ENCODE measurements around the gene EPB41L5. TPM values are rescaled to one million over a fixed set of nuclear protein-coding genes. Genes with fewer than 3 reads are reported as not detected.

EPB41L5 gene
- total and polyA plus RNA-seq, 10 of the 15 experiments (the other 5 are each of a cell fraction or from before 2014, with no cell fraction given) = 2.1 to 20.4 (median 8.2) TPM

DNA sequence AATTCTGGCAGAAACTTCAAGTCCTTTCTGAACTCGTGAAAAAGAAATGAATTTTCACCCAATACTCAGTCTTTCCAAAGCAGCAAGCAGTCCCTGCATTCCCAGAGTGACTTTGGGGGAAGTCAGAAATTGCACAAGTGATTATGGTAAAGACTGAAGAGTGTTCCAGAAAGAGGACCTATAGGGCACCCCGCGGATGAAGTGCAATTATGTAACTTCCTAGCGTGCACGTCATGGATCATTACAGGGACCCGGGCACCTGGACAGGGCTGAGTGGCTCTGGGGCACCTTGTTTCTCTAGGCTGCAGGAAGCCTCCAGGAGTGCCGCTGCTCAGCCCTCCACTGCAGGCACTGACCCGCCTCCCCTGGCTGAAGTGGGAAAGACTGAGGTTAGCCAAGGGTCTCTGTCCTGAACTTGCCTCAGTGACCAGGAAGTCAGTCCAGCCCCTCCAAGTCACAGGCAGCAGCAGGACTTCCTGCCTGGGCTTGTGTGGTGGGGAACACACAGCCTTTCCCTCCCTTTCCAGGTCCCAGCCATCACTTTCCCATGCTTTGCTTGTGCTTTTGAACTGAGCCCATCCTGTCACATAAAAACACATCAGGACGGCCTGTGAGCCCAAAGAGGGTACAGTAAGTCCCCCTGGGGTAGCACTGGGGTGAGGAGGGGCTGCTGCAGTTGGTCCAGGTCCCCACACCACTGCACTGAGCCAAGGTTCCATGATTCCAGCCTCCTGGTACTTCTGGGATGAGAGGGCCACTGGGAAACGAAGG, 190.6 kb downstream of the EPB41L5 start (continued):
- TF ChIP-seq, protein P1, sequence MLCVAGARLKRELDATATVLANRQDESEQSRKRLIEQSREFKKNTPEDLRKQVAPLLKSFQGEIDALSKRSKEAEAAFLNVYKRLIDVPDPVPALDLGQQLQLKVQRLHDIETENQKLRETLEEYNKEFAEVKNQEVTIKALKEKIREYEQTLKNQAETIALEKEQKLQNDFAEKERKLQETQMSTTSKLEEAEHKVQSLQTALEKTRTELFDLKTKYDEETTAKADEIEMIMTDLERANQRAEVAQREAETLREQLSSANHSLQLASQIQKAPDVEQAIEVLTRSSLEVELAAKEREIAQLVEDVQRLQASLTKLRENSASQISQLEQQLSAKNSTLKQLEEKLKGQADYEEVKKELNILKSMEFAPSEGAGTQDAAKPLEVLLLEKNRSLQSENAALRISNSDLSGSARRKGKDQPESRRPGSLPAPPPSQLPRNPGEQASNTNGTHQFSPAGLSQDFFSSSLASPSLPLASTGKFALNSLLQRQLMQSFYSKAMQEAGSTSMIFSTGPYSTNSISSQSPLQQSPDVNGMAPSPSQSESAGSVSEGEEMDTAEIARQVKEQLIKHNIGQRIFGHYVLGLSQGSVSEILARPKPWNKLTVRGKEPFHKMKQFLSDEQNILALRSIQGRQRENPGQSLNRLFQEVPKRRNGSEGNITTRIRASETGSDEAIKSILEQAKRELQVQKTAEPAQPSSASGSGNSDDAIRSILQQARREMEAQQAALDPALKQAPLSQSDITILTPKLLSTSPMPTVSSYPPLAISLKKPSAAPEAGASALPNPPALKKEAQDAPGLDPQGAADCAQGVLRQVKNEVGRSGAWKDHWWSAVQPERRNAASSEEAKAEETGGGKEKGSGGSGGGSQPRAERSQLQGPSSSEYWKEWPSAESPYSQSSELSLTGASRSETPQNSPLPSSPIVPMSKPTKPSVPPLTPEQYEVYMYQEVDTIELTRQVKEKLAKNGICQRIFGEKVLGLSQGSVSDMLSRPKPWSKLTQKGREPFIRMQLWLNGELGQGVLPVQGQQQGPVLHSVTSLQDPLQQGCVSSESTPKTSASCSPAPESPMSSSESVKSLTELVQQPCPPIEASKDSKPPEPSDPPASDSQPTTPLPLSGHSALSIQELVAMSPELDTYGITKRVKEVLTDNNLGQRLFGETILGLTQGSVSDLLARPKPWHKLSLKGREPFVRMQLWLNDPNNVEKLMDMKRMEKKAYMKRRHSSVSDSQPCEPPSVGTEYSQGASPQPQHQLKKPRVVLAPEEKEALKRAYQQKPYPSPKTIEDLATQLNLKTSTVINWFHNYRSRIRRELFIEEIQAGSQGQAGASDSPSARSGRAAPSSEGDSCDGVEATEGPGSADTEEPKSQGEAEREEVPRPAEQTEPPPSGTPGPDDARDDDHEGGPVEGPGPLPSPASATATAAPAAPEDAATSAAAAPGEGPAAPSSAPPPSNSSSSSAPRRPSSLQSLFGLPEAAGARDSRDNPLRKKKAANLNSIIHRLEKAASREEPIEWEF (IDR thresholded peaks at IDR 0.05; ENCODE audit: insufficient replicate concordance, low read depth, low read length) = no peak

DNA sequence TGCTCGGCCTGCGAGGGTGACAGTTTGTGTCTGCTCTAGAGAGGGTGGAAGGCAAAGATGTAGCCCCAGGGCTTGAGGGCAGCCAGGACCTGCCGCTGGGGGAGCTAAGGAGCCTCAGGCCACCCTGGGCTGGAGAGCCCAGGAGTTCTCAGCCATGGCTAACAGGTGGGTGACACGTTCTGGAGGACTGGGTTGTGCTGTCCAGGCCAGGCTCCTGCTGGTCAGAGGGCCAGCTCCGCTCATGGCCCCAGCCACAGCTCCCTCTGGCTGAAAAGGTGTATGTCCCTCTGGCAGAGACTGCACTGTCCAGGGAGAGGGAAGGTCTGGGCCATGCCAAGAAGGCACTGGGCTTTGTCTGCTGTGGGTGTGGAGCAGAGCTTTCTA, 191.1 kb downstream of the EPB41L5 start:
- in situ Hi-C loops (cut with MboI) = loop anchor here (25.0 kb wide), 1 partner anchor 483 kb away; no protein-coding TSS in a partner anchor
- H3K27ac ChIP-seq (ENCODE audit: control insufficient read depth, insufficient read depth) = no peak overlapping the region
- ChIA-PET POLR2A (no interaction called here), SMC1A (ENCODE audit: uncharacterized antibody, unreplicated experiment) (interaction anchor here (0.6 to 3.3 kb wide), 3 partner anchors 51 to 109 kb away, joined by 3 to 29 read pairs (median 4); no protein-coding TSS in a partner anchor), RAD21 (ENCODE audit: unreplicated experiment) (interaction anchor here (6.3 kb wide), 1 partner anchor 108 kb away, joined by 50 read pairs; no protein-coding TSS in a partner anchor), CTCF (interaction anchor here (0.7 to 1.0 kb wide), 3 partner anchors 19 to 109 kb away, joined by 3 read pairs; partner anchors contain the start of gene TMEM185B)
- H4K20me1 ChIP-seq (ENCODE audit: control insufficient read depth, insufficient read depth) = no peaks in the 10 kb centered on the region
- no peak overlapping the region for H2AFZ ChIP-seq (ENCODE audit: control insufficient read depth, low read depth, low read length)
- 74% methylated on average over 5 of the region's 5 CpGs for WGBS (ENCODE audit: insufficient coverage, insufficient replicate concordance, low lambda C conversion rate, missing lambda C conversion rate)
- BruUV-seq (replicated peaks) = no TSS peak
- H3K4me1 ChIP-seq (ENCODE audit: control insufficient read depth, insufficient read depth, low read length) = no peaks in the 10 kb centered on the region
- H3K27me3 ChIP-seq (replicated peaks in 1 of 2; ENCODE audit: control insufficient read depth in 2 of 2, insufficient read depth in 2 of 2, low read length in 1 of 2) = no peaks in the 10 kb centered on the region
- no peak overlapping the region for H3K9ac ChIP-seq (ENCODE audit: control insufficient read depth, insufficient read depth, low read length)
- peak; percentile 58 for ATAC-seq
- no peak for FAIRE-seq
- no peaks in the 10 kb centered on the region for H3K36me3 ChIP-seq (ENCODE audit: control insufficient read depth in 2 of 2, insufficient read depth in 2 of 2, low read length in 1 of 2)
- no peaks in the 10 kb centered on the region for H3K79me2 ChIP-seq (ENCODE audit: control insufficient read depth, insufficient read depth, low read length)
- intact Hi-C loops (cut with micrococcal nuclease; ENCODE audit: unreplicated experiment) = no loop called here
- no peak for DNase-seq (ENCODE audit: low read depth, low spot score)
- no peak overlapping the region for H3K4me2 ChIP-seq (ENCODE audit: control insufficient read depth, insufficient read depth)
- H3K9me3 ChIP-seq (replicated peaks; ENCODE audit: control insufficient read depth, insufficient read depth, low read length) = no peaks in the 10 kb centered on the region
- H3K4me3 ChIP-seq = no peak overlapping the region
- TF ChIP-seq HCFC1 (IDR thresholded peaks at IDR 0.05; ENCODE audit: low read length) = no peak
- TF ChIP-seq ESRRA (IDR thresholded peaks at IDR 0.05; ENCODE audit: low read length) = no peak
- TF ChIP-seq CHD2 (IDR thresholded peaks at IDR 0.05; ENCODE audit: borderline replicate concordance, low read depth, low read length) = no peak
- TF ChIP-seq, protein P2, sequence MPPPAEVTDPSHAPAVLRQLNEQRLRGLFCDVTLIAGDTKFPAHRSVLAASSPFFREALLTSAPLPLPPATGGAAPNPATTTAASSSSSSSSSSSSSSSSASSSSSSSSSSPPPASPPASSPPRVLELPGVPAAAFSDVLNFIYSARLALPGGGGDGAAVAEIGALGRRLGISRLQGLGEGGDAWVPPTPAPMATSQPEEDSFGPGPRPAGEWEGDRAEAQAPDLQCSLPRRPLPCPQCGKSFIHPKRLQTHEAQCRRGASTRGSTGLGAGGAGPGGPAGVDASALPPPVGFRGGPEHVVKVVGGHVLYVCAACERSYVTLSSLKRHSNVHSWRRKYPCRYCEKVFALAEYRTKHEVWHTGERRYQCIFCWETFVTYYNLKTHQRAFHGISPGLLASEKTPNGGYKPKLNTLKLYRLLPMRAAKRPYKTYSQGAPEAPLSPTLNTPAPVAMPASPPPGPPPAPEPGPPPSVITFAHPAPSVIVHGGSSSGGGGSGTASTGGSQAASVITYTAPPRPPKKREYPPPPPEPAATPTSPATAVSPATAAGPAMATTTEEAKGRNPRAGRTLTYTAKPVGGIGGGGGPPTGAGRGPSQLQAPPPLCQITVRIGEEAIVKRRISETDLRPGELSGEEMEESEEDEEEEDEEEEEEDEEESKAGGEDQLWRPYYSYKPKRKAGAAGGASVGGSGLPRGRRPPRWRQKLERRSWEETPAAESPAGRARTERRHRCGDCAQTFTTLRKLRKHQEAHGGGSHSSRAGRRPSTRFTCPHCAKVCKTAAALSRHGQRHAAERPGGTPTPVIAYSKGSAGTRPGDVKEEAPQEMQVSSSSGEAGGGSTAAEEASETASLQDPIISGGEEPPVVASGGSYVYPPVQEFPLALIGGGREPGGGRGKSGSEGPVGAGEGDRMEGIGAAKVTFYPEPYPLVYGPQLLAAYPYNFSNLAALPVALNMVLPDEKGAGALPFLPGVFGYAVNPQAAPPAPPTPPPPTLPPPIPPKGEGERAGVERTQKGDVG (CRISPR knock-in tag; IDR thresholded peaks at IDR 0.05) = no peak
- no peak for TF ChIP-seq SMAD5 (IDR thresholded peaks at IDR 0.05; ENCODE audit: low read depth)
- TF ChIP-seq, protein P3, sequence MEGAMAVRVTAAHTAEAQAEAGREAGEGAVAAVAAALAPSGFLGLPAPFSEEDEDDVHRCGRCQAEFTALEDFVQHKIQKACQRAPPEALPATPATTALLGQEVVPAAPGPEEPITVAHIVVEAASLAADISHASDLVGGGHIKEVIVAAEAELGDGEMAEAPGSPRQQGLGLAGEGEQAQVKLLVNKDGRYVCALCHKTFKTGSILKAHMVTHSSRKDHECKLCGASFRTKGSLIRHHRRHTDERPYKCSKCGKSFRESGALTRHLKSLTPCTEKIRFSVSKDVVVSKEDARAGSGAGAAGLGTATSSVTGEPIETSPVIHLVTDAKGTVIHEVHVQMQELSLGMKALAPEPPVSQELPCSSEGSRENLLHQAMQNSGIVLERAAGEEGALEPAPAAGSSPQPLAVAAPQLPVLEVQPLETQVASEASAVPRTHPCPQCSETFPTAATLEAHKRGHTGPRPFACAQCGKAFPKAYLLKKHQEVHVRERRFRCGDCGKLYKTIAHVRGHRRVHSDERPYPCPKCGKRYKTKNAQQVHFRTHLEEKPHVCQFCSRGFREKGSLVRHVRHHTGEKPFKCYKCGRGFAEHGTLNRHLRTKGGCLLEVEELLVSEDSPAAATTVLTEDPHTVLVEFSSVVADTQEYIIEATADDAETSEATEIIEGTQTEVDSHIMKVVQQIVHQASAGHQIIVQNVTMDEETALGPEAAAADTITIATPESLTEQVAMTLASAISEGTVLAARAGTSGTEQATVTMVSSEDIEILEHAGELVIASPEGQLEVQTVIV (IDR thresholded peaks at IDR 0.05; ENCODE audit: borderline replicate concordance, partially characterized antibody) = no peak
- TF ChIP-seq EED (IDR thresholded peaks at IDR 0.05; ENCODE audit: low read depth) = no peak
- no peak for TF ChIP-seq MTA2 (IDR thresholded peaks at IDR 0.05; ENCODE audit: low read depth)

All from GM12878 (cell line).